H1 (cell line): ENCODE data around the gene DDN.

Source experiments
- CTCF ChIP-seq, 3 experiments: IDR thresholded peaks; 1 replicate in 2 of 3; 2 replicates in 1 of 3; pipeline versions ENCODE4 v1.5.1 to v1.6.1; 2011; ENCODE audit warnings: low read length in 3 of 3, mild to moderate bottlenecking in 3 of 3, inconsistent platforms in 2 of 3, low read depth in 1 of 3, moderate library complexity in 1 of 3; ENCODE audit not compliant: insufficient read depth in 1 of 3; ENCODE audit errors: control extremely low read depth in 1 of 3
- EZH2 ChIP-seq: fragments of 200-600 bp; sonication (generic); IDR thresholded peaks from 2 replicates; pipeline ENCODE4 v1.7.1; 2012; ENCODE audit warnings: low read depth, mild to moderate bottlenecking, moderate library complexity, low read length, inconsistent platforms; ENCODE audit not compliant: severe bottlenecking
- HDAC6 ChIP-seq: IDR thresholded peaks from one replicate; pipeline ENCODE4 v1.7.1; 2012; ENCODE audit warnings: low read depth, mild to moderate bottlenecking, inconsistent platforms, low read length, moderate library complexity
- PHF8 ChIP-seq: fragments of 200-600 bp; sonication (generic); conservative IDR thresholded peaks from 2 replicates; pipeline ENCODE4 v1.7.1; 2012; ENCODE audit warnings: low read depth, mild to moderate bottlenecking, inconsistent platforms, low read length, moderate library complexity
- POLR2A ChIP-seq, 2 experiments: IDR thresholded peaks; 1 replicate in 1 of 2; 2 replicates in 1 of 2; pipeline ENCODE4 v1.6.1; 2011; ENCODE audit warnings: low read depth in 2 of 2, low read length in 2 of 2, mild to moderate bottlenecking in 2 of 2; ENCODE audit errors: control extremely low read depth in 1 of 2
- SP2 ChIP-seq: IDR thresholded peaks from 2 replicates; pipeline ENCODE4 v1.6.1; 2012; ENCODE audit warnings: mild to moderate bottlenecking, low read length, inconsistent platforms
- TAF1 ChIP-seq: IDR thresholded peaks from 2 replicates; pipeline ENCODE4 v1.6.1; 2011; ENCODE audit warnings: mild to moderate bottlenecking, low read depth, low read length

GRCh38 chr12:49027846-49028555, 28.8 kb upstream of the DDN start:
- no peak for TF ChIP-seq SP2
- TF ChIP-seq CTCF (IDR thresholded peaks at IDR 0.05; ENCODE audit: control extremely low read depth in 1 of 3, insufficient read depth in 1 of 3, low read depth in 1 of 3, low read length in 3 of 3), result no peak
- TF ChIP-seq EZH2, result no peak
- no peak for TF ChIP-seq PHF8
- no peak for TF ChIP-seq POLR2A (IDR thresholded peaks at IDR 0.05; ENCODE audit: control extremely low read depth in 1 of 2, low read depth in 2 of 2, low read length in 2 of 2)
- no peak for TF ChIP-seq TAF1
- no peak for TF ChIP-seq HDAC6
